Measurements from ENCODE around the gene TAAR6. TPM values are rescaled to one million over a fixed set of nuclear protein-coding genes. Genes with fewer than 3 reads are reported as not detected.
"Not testable (repeated sequence)": the region's sequence is repeated elsewhere in the genome, so short reads cannot be mapped to it uniquely, and the experiment has no call there.

TAAR6 gene
- total and polyA plus RNA-seq, 7 experiments from 2014 or later, result not detected

GRCh38 chr6:132551214-132551613, 18.9 kb upstream of the TAAR6 start:
- H3K9me3 Mint-ChIP-seq, result no peaks in the 10 kb centered on the region
- no peaks in the 10 kb centered on the region for H3K27me3 ChIP-seq (ENCODE audit: control insufficient read depth in 2 of 2, insufficient read depth in 2 of 2, low read length in 2 of 2)
- ATAC-seq, result no peak
- H3K36me3 ChIP-seq (ENCODE audit: control insufficient read depth in 2 of 3, insufficient read depth in 3 of 3, low read length in 3 of 3), result no peaks in the 10 kb centered on the region
- no peak overlapping the region for H3K4me3 ChIP-seq (ENCODE audit: low read length)
- ChIA-PET CTCF (no interaction called here), POLR2A (no interaction called here)
- H3K36me3 Mint-ChIP-seq, result no peaks in the 10 kb centered on the region
- intact Hi-C loops (cut with micrococcal nuclease), result no loop called here
- no peak overlapping the region for H3K27ac Mint-ChIP-seq
- no peak overlapping the region for H3K4me3 Mint-ChIP-seq
- peaks cover 22 to 34% (median 27%) of the 10 kb centered on the region in 5 donors for H3K27me3 Mint-ChIP-seq
- H3K4me1 Mint-ChIP-seq, result no peaks in the 10 kb centered on the region
- H3K27ac ChIP-seq (ENCODE audit: low read depth, low read length), result no peak overlapping the region
- H3K4me1 ChIP-seq (ENCODE audit: control insufficient read depth in 2 of 2, insufficient read depth in 2 of 2, low read length in 2 of 2), result no peaks in the 10 kb centered on the region
- DNase-seq, result no peak
- H3K9me3 ChIP-seq (ENCODE audit: control insufficient read depth in 2 of 3, low read length in 3 of 3), result no peaks in the 10 kb centered on the region

- Histone ChIP-seq H3K4me1 (ENCODE audit: control insufficient read depth in 2 of 2, insufficient read depth in 2 of 2, low read length in 2 of 2) (no peaks in the 10 kb centered on the region), H3K9me3 (ENCODE audit: control insufficient read depth in 2 of 3, low read length in 3 of 3) (no peaks in the 10 kb centered on the region), H3K36me3 (ENCODE audit: control insufficient read depth in 2 of 3, insufficient read depth in 3 of 3, low read length in 3 of 3) (no peaks in the 10 kb centered on the region), H3K4me3 (ENCODE audit: low read length) (no peak within 1 kb of the TSS), H3K27ac (ENCODE audit: low read depth, low read length) (no peak within 1 kb of the TSS), H3K27me3 (ENCODE audit: control insufficient read depth in 2 of 2, insufficient read depth in 2 of 2, low read length in 2 of 2) (peaks cover 0 to under 1% of the 10 kb centered on the region in 2 donors)
- H3K4me1 Mint-ChIP-seq, result no peaks in the 10 kb centered on the region
- H3K36me3 Mint-ChIP-seq, result no peaks in the 10 kb centered on the region
- peaks cover 29 to 35% (median 32%) of the 10 kb centered on the region in 5 donors for H3K27me3 Mint-ChIP-seq
- ATAC-seq (no peak), DNase-seq (no peak)
- POLR2A ChIA-PET, result no interaction called here
- no peaks in the 10 kb centered on the region for H3K9me3 Mint-ChIP-seq
- no peak within 1 kb of the TSS for H3K27ac Mint-ChIP-seq
- H3K4me3 Mint-ChIP-seq, result no peak within 1 kb of the TSS
- intact Hi-C loops (cut with micrococcal nuclease), result no loop called here
- CTCF ChIA-PET, result interaction anchor here (1.0 kb wide), 1 partner anchor 19 kb away, joined by 5 read pairs; no protein-coding TSS in a partner anchor
Observed at GRCh38 chr6:132552372-132552771, 17.8 kb upstream of the TAAR6 start, which contains the start of gene TAAR8. Gene TAAR8, plus strand, starts transcription at chr6:132552672. Its CDS starts 21 bp downstream, at chr6:132552693.

- intact Hi-C loops (cut with micrococcal nuclease); DNase-seq; H3K36me3 ChIP-seq (ENCODE audit: control insufficient read depth in 2 of 3, insufficient read depth in 3 of 3, low read length in 3 of 3); CTCF ChIA-PET; H3K27ac ChIP-seq (ENCODE audit: low read depth, low read length); POLR2A ChIA-PET; H3K9me3 ChIP-seq (ENCODE audit: control insufficient read depth in 2 of 3, low read length in 3 of 3); H3K4me1 ChIP-seq (ENCODE audit: control insufficient read depth in 2 of 2, insufficient read depth in 2 of 2, low read length in 2 of 2); H3K4me3 Mint-ChIP-seq; H3K36me3 Mint-ChIP-seq; H3K9me3 Mint-ChIP-seq; H3K4me1 Mint-ChIP-seq; H3K27me3 ChIP-seq (ENCODE audit: control insufficient read depth in 2 of 2, insufficient read depth in 2 of 2, low read length in 2 of 2); ATAC-seq; H3K4me3 ChIP-seq (ENCODE audit: low read length); H3K27ac Mint-ChIP-seq: not testable (repeated sequence)
- H3K27me3 Mint-ChIP-seq, result peaks cover 21 to 47% (median 28%) of the 10 kb centered on the region in 5 donors
Observed at GRCh38 chr6:132560087-132560486, 10.0 kb upstream of the TAAR6 start.

GRCh38 chr6:132566404-132566803, 3.7 kb upstream of the TAAR6 start:
- Mint-ChIP-seq H3K4me1 (no peaks in the 10 kb centered on the region), H3K36me3 (no peaks in the 10 kb centered on the region), H3K27me3 (peaks cover 11 to 36% (median 27%) of the 10 kb centered on the region in 5 donors), H3K27ac (no peak overlapping the region), H3K4me3 (no peak overlapping the region), H3K9me3 (no peaks in the 10 kb centered on the region)
- H3K27me3 ChIP-seq (ENCODE audit: control insufficient read depth in 2 of 2, insufficient read depth in 2 of 2, low read length in 2 of 2), result peaks cover 0 to under 1% of the 10 kb centered on the region in 2 donors
- DNase-seq (no peak), ATAC-seq (no peak)
- no peaks in the 10 kb centered on the region for H3K36me3 ChIP-seq (ENCODE audit: control insufficient read depth in 2 of 3, insufficient read depth in 3 of 3, low read length in 3 of 3)
- ChIA-PET CTCF (no interaction called here), POLR2A (no interaction called here)
- H3K27ac ChIP-seq (ENCODE audit: low read depth, low read length), result no peak overlapping the region
- H3K4me3 ChIP-seq (ENCODE audit: low read length), result no peak overlapping the region
- intact Hi-C loops (cut with micrococcal nuclease), result no loop called here
- no peaks in the 10 kb centered on the region for H3K9me3 ChIP-seq (ENCODE audit: control insufficient read depth in 2 of 3, low read length in 3 of 3)
- H3K4me1 ChIP-seq (ENCODE audit: control insufficient read depth in 2 of 2, insufficient read depth in 2 of 2, low read length in 2 of 2), result no peaks in the 10 kb centered on the region

GRCh38 chr6:132567566-132567965, 2.6 kb upstream of the TAAR6 start:
- H3K36me3 Mint-ChIP-seq, result no peaks in the 10 kb centered on the region
- H3K27me3 Mint-ChIP-seq, result peaks cover 7 to 37% (median 35%) of the 10 kb centered on the region in 5 donors
- H3K27ac Mint-ChIP-seq, result no peak overlapping the region

GRCh38 chr6:132568611-132569010, 1.5 kb upstream of the TAAR6 start:
- Mint-ChIP-seq H3K36me3 (no peaks in the 10 kb centered on the region), H3K27ac (no peak overlapping the region), H3K4me1 (no peaks in the 10 kb centered on the region), H3K27me3 (peaks cover 8 to 39% (median 35%) of the 10 kb centered on the region in 5 donors), H3K9me3 (no peaks in the 10 kb centered on the region), H3K4me3 (no peak overlapping the region)
- Histone ChIP-seq H3K27ac (ENCODE audit: low read depth, low read length) (no peak overlapping the region), H3K27me3 (ENCODE audit: control insufficient read depth in 2 of 2, insufficient read depth in 2 of 2, low read length in 2 of 2) (no peaks in the 10 kb centered on the region), H3K9me3 (ENCODE audit: control insufficient read depth in 2 of 3, low read length in 3 of 3) (no peaks in the 10 kb centered on the region), H3K36me3 (ENCODE audit: control insufficient read depth in 2 of 3, insufficient read depth in 3 of 3, low read length in 3 of 3) (no peaks in the 10 kb centered on the region), H3K4me3 (ENCODE audit: low read length) (no peak overlapping the region), H3K4me1 (ENCODE audit: control insufficient read depth in 2 of 2, insufficient read depth in 2 of 2, low read length in 2 of 2) (no peaks in the 10 kb centered on the region)
- ChIA-PET POLR2A (no interaction called here), CTCF (no interaction called here)
- intact Hi-C loops (cut with micrococcal nuclease), result no loop called here
- no peak for DNase-seq
- no peak for ATAC-seq

More at GRCh38 chr6:132567566-132567965, 2.6 kb upstream of the TAAR6 start:
- H3K36me3 ChIP-seq (ENCODE audit: control insufficient read depth in 2 of 3, insufficient read depth in 3 of 3, low read length in 3 of 3), result no peaks in the 10 kb centered on the region
- no peak overlapping the region for H3K4me3 ChIP-seq (ENCODE audit: low read length)
- no peaks in the 10 kb centered on the region for H3K9me3 ChIP-seq (ENCODE audit: control insufficient read depth in 2 of 3, low read length in 3 of 3)
- Mint-ChIP-seq H3K4me1 (no peaks in the 10 kb centered on the region), H3K9me3 (no peaks in the 10 kb centered on the region), H3K4me3 (no peak overlapping the region)
- H3K4me1 ChIP-seq (ENCODE audit: control insufficient read depth in 2 of 2, insufficient read depth in 2 of 2, low read length in 2 of 2), result no peaks in the 10 kb centered on the region
- no peak for ATAC-seq
- ChIA-PET POLR2A (no interaction called here), CTCF (no interaction called here)
- H3K27ac ChIP-seq (ENCODE audit: low read depth, low read length), result no peak overlapping the region
- H3K27me3 ChIP-seq (ENCODE audit: control insufficient read depth in 2 of 2, insufficient read depth in 2 of 2, low read length in 2 of 2), result no peaks in the 10 kb centered on the region
- DNase-seq, result no peak
- intact Hi-C loops (cut with micrococcal nuclease), result no loop called here

GRCh38 chr6:132569170-132569569, 952 bp upstream of the TAAR6 start:
- ChIA-PET CTCF (no interaction called here), POLR2A (no interaction called here)
- no peak for ATAC-seq
- Histone ChIP-seq H3K4me1 (ENCODE audit: control insufficient read depth in 2 of 2, insufficient read depth in 2 of 2, low read length in 2 of 2) (no peaks in the 10 kb centered on the region), H3K4me3 (ENCODE audit: low read length) (no peak overlapping the region), H3K36me3 (ENCODE audit: control insufficient read depth in 2 of 3, insufficient read depth in 3 of 3, low read length in 3 of 3) (no peaks in the 10 kb centered on the region), H3K9me3 (ENCODE audit: control insufficient read depth in 2 of 3, low read length in 3 of 3) (no peaks in the 10 kb centered on the region), H3K27me3 (ENCODE audit: control insufficient read depth in 2 of 2, insufficient read depth in 2 of 2, low read length in 2 of 2) (no peaks in the 10 kb centered on the region), H3K27ac (ENCODE audit: low read depth, low read length) (no peak overlapping the region)
- no peaks in the 10 kb centered on the region for H3K4me1 Mint-ChIP-seq
- no peak for DNase-seq
- no peaks in the 10 kb centered on the region for H3K9me3 Mint-ChIP-seq
- H3K27me3 Mint-ChIP-seq, result peaks cover 10 to 43% (median 39%) of the 10 kb centered on the region in 5 donors
- H3K36me3 Mint-ChIP-seq, result no peaks in the 10 kb centered on the region
- H3K27ac Mint-ChIP-seq, result no peak overlapping the region
- intact Hi-C loops (cut with micrococcal nuclease), result no loop called here
- H3K4me3 Mint-ChIP-seq, result no peak overlapping the region

All from naive thymus-derived CD4-positive, alpha-beta T cell (primary cell).